Measurements from ENCODE around the gene PBXIP1.
"Not testable (repeated sequence)": the region's sequence is repeated elsewhere in the genome, so short reads cannot be mapped to it uniquely, and the experiment has no call there.

The PBXIP1 gene

GRCh38 chr1:154934358-154934948, 21.4 kb downstream of the PBXIP1 start:
- DNase-seq, result no peak

GRCh38 chr1:154931940-154932487, 23.9 kb downstream of the PBXIP1 start:
- DNase-seq, result no peak

GRCh38 chr1:154926201-154926600, 29.7 kb downstream of the PBXIP1 start:
- DNase-seq, result no peak

GRCh38 chr1:154925335-154926170, 30.3 kb downstream of the PBXIP1 start:
- no peak for DNase-seq

- no peak for DNase-seq
Observed at GRCh38 chr1:154923695-154924094, 32.2 kb downstream of the PBXIP1 start.

- no peak for DNase-seq
Observed at GRCh38 chr1:154913273-154913672, 42.6 kb downstream of the PBXIP1 start.

GRCh38 chr1:154912755-154913154, 43.1 kb downstream of the PBXIP1 start:
- DNase-seq, result no peak

GRCh38 chr1:154911691-154912550, 44.0 kb downstream of the PBXIP1 start:
- no peak for DNase-seq

GRCh38 chr1:154910851-154911250, 45.0 kb downstream of the PBXIP1 start:
- DNase-seq, result no peak

- DNase-seq, result no peak
Observed at GRCh38 chr1:154908937-154909336, 47.0 kb downstream of the PBXIP1 start.

GRCh38 chr1:154908129-154908528, 47.8 kb downstream of the PBXIP1 start:
- not testable (repeated sequence) for DNase-seq

- DNase-seq, result no peak
Observed at GRCh38 chr1:154906621-154907081, 49.2 kb downstream of the PBXIP1 start.

GRCh38 chr1:154902938-154903566, 52.8 kb downstream of the PBXIP1 start:
- DNase-seq, result no peak

GRCh38 chr1:154901591-154901990, 54.3 kb downstream of the PBXIP1 start:
- no peak for DNase-seq

GRCh38 chr1:154899041-154899440, 56.9 kb downstream of the PBXIP1 start:
- DNase-seq, result no peak

- no peak for DNase-seq
Observed at GRCh38 chr1:154896771-154897286, 59.1 kb downstream of the PBXIP1 start.

GRCh38 chr1:154895798-154896197, 60.1 kb downstream of the PBXIP1 start:
- no peak for DNase-seq
